ENCODE measurements around the gene POLR2L. TPM values are rescaled to one million over a fixed set of nuclear protein-coding genes. Genes with fewer than 3 reads are reported as not detected.

POLR2L gene
- total and polyA plus RNA-seq, 2 of the 13 experiments (the other 11 are each of a cell fraction or from before 2014, with no cell fraction given) = 104 to 114 TPM

DNA sequence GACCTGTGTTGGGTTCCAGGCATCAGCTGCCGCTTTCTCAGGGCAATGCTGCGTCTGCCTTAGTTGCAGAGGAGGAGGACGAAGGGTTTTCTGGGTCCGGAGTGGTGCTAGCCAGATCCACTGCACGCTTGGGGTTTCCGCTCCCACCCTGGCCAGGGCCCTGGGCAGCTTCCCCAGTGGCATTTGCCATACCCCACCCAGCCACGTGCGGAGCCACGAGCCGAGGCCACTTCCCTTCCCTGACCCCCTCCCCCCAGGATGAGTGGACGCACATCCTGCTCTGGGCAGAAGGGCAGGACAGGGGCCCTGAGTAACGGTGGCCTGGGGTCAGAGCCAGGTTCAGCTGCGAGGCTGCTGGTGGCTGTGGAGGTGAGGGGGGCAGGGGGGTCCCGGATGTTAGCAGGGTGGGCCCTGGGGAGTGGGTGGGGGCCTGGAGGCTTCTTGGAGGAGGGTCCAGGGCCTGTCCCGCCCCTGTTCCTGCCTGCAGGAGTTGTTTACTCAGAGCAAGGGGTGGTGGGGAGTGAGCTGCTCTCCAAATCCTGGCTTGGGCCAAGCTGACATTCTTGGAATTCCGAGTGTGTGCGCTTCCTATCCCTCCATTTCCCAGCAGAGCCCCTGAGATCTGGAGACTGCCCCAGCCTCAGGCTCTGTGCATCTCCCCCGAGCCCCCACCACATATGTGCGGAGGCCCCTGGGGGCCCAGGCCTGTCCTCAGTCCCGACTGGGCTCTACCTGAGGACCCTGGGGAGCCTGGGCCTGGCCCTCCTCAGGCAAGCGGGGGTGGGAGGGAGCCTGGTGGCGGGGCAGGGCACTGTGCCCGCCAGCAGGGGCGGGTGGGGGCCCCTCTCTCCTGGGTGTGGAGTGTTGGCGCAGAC lies 1.7 kb upstream of the POLR2L start (continued):
- TF ChIP-seq FOXP1 (IDR thresholded peaks at IDR 0.05) (no peak), FOXP1 (CRISPR knock-in tag; IDR thresholded peaks at IDR 0.05) (peak; percentile 42), NBN (conservative IDR thresholded peaks at IDR 0.05) (no peak), ZBTB20 (CRISPR knock-in tag; IDR thresholded peaks at IDR 0.05; ENCODE audit: borderline replicate concordance, low read depth) (0 out of 2 replicates have a peak, but pooled peaks have one; percentile 50), ZNF615 (CRISPR knock-in tag; IDR thresholded peaks at IDR 0.05; ENCODE audit: borderline replicate concordance) (peak; percentile 28; the same call in 1 of the 2 replicates), SALL1 (CRISPR knock-in tag; IDR thresholded peaks at IDR 0.05) (peak; percentile 83), SAFB2 (CRISPR knock-in tag; IDR thresholded peaks at IDR 0.05; ENCODE audit: borderline replicate concordance, low read depth) (peak; percentile 76), ZNF570 (CRISPR knock-in tag; IDR thresholded peaks at IDR 0.05; ENCODE audit: borderline replicate concordance) (no peak), MXI1 (IDR thresholded peaks at IDR 0.05; ENCODE audit: borderline replicate concordance, low read depth, low read length) (peak; percentile 64; the same call in 1 of the 3 replicates), ZNF296 (CRISPR knock-in tag; conservative IDR thresholded peaks at IDR 0.05) (0 out of 2 replicates have a peak, but pooled peaks have one; percentile 37), PCBP2 (optimal IDR thresholded peaks at IDR 0.05; ENCODE audit: low read depth, low read length, poor library complexity, severe bottlenecking) (no peak), ZZZ3 (CRISPR knock-in tag; IDR thresholded peaks at IDR 0.05; ENCODE audit: borderline replicate concordance) (no peak; the same call in 1 of the 2 replicates), IRF2 (CRISPR knock-in tag; IDR thresholded peaks at IDR 0.05) (peak; percentile 70; the same call in 1 of the 2 replicates), MED1 (CRISPR knock-in tag; IDR thresholded peaks at IDR 0.05) (peak; percentile 74), SRY (CRISPR knock-in tag; IDR thresholded peaks at IDR 0.05) (no peak), NR2F6 (IDR thresholded peaks at IDR 0.05) (peak; percentile 64), NR2F6 (CRISPR knock-in tag; IDR thresholded peaks at IDR 0.05) (peak; percentile 89), KLF15 (CRISPR knock-in tag; IDR thresholded peaks at IDR 0.05; ENCODE audit: borderline replicate concordance) (no peak), ZFY (CRISPR knock-in tag; IDR thresholded peaks at IDR 0.05) (peak; percentile 34; the same call in 1 of the 2 replicates), GFI1 (CRISPR knock-in tag; IDR thresholded peaks at IDR 0.05; ENCODE audit: borderline replicate concordance) (peak; percentile 53; the same call in 1 of the 2 replicates), SOX5 (CRISPR knock-in tag; IDR thresholded peaks at IDR 0.05; ENCODE audit: borderline replicate concordance) (peak; percentile 26; the same call in 1 of the 2 replicates), ZMYM4 (CRISPR knock-in tag; IDR thresholded peaks at IDR 0.05) (0 out of 2 replicates have a peak, but pooled peaks have one; percentile 27), BATF2 (CRISPR knock-in tag; IDR thresholded peaks at IDR 0.05) (peak; percentile 62; the same call in 1 of the 2 replicates), HDAC2 (CRISPR knock-in tag; IDR thresholded peaks at IDR 0.05) (peak; percentile 88), ZIK1 (CRISPR knock-in tag; IDR thresholded peaks at IDR 0.05; ENCODE audit: borderline replicate concordance, low read depth) (peak; percentile 49; the same call in 1 of the 2 replicates), ZNF546 (CRISPR knock-in tag; conservative IDR thresholded peaks at IDR 0.05) (0 out of 2 replicates have a peak, but pooled peaks have one; percentile 34)
- TF ChIP-seq, protein P1, sequence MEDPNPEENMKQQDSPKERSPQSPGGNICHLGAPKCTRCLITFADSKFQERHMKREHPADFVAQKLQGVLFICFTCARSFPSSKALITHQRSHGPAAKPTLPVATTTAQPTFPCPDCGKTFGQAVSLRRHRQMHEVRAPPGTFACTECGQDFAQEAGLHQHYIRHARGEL (CRISPR knock-in tag; IDR thresholded peaks at IDR 0.05) = no peak
- TF ChIP-seq, protein P2, sequence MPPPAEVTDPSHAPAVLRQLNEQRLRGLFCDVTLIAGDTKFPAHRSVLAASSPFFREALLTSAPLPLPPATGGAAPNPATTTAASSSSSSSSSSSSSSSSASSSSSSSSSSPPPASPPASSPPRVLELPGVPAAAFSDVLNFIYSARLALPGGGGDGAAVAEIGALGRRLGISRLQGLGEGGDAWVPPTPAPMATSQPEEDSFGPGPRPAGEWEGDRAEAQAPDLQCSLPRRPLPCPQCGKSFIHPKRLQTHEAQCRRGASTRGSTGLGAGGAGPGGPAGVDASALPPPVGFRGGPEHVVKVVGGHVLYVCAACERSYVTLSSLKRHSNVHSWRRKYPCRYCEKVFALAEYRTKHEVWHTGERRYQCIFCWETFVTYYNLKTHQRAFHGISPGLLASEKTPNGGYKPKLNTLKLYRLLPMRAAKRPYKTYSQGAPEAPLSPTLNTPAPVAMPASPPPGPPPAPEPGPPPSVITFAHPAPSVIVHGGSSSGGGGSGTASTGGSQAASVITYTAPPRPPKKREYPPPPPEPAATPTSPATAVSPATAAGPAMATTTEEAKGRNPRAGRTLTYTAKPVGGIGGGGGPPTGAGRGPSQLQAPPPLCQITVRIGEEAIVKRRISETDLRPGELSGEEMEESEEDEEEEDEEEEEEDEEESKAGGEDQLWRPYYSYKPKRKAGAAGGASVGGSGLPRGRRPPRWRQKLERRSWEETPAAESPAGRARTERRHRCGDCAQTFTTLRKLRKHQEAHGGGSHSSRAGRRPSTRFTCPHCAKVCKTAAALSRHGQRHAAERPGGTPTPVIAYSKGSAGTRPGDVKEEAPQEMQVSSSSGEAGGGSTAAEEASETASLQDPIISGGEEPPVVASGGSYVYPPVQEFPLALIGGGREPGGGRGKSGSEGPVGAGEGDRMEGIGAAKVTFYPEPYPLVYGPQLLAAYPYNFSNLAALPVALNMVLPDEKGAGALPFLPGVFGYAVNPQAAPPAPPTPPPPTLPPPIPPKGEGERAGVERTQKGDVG (CRISPR knock-in tag; IDR thresholded peaks at IDR 0.05; ENCODE audit: borderline replicate concordance) = no peak
